Fibroblast of villous mesenchyme (primary cell): ENCODE measurements around the gene FOXG1. TPM values are rescaled to one million over a fixed set of nuclear protein-coding genes. Genes with fewer than 3 reads are reported as not detected.

Source experiments
- DNase-seq: peaks from one replicate; pipeline ENCODE4 v3.0.0-alpha.2; 2010; ENCODE audit warnings: low read depth
- H3K4me3 ChIP-seq: 2 replicates; pipeline ENCODE4 v1.5.1; 2011; ENCODE audit warnings: low read depth, mild to moderate bottlenecking, low read length
- total RNA-seq: library from RNA; depleted of rRNA; stranded (reverse); fragments of >200 nt; gene quantifications from 2 replicates; pipeline ENCODE4 v1.2.3, GENCODE V29; 2012
- TF ChIP-seq, protein P1 (sequence below): IDR thresholded peaks from 2 replicates; pipeline ENCODE4 v1.5.1; 2012; ENCODE audit warnings: low read depth, mild to moderate bottlenecking, low read length; ENCODE audit not compliant: insufficient read depth

Gene FOXG1
- total RNA-seq, 1 donor = not detected

DNA sequence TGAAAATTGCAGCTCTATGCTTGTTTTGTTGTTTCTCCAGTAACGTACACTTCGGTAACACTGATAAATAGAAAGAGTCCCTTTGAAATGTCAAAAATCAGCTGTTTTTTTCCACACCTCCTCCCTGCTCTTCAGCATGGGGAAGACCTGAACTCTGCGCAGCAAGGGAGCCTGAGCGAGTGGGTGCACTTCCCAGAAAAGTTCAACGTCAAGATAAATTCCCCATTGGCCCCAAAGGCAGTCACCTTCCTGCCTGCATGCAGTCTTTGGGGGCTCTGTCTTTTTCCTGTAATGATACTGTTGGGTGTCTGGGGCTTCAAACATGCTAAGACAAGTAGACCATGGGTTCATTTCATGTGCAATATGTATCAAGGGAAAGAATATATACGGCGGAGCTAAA, 8.8 kb upstream of the FOXG1 start:
- DNase-seq = no peak
- TF ChIP-seq, protein P1, sequence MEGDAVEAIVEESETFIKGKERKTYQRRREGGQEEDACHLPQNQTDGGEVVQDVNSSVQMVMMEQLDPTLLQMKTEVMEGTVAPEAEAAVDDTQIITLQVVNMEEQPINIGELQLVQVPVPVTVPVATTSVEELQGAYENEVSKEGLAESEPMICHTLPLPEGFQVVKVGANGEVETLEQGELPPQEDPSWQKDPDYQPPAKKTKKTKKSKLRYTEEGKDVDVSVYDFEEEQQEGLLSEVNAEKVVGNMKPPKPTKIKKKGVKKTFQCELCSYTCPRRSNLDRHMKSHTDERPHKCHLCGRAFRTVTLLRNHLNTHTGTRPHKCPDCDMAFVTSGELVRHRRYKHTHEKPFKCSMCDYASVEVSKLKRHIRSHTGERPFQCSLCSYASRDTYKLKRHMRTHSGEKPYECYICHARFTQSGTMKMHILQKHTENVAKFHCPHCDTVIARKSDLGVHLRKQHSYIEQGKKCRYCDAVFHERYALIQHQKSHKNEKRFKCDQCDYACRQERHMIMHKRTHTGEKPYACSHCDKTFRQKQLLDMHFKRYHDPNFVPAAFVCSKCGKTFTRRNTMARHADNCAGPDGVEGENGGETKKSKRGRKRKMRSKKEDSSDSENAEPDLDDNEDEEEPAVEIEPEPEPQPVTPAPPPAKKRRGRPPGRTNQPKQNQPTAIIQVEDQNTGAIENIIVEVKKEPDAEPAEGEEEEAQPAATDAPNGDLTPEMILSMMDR = no peak
- H3K4me3 ChIP-seq = no peak overlapping the region

DNA sequence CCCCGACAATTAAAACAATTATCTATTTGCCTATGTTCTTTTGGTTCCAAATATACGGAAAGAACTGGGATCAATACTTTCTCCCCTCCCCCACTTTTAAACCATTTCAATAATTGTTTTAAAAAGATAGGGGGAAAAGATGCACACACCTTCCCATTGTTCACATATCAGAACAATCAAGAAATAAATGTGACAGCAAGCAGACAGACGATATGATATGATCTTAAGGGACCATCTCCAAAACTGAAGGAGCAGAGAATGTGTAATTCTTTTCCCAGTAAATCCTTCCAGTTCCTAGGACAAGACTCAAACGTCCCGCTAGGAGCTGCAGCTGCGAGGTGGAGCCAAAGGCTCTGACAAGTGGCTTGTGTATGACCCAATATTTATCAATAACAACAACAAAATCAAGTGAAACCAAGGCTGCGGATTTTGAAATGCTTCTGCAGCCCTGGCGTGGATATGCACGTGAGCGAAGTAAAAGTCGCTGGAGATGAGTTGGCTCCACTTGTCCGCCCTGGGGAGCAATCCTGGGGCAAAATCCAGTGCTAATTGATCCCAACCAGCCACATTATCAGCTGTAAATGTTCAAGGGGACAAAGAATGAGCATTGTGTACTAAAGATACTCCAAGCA, 8.2 kb upstream of the FOXG1 start:
- no peak overlapping the region for H3K4me3 ChIP-seq
- no peak for DNase-seq
- TF ChIP-seq, protein P1 = no peak

DNA sequence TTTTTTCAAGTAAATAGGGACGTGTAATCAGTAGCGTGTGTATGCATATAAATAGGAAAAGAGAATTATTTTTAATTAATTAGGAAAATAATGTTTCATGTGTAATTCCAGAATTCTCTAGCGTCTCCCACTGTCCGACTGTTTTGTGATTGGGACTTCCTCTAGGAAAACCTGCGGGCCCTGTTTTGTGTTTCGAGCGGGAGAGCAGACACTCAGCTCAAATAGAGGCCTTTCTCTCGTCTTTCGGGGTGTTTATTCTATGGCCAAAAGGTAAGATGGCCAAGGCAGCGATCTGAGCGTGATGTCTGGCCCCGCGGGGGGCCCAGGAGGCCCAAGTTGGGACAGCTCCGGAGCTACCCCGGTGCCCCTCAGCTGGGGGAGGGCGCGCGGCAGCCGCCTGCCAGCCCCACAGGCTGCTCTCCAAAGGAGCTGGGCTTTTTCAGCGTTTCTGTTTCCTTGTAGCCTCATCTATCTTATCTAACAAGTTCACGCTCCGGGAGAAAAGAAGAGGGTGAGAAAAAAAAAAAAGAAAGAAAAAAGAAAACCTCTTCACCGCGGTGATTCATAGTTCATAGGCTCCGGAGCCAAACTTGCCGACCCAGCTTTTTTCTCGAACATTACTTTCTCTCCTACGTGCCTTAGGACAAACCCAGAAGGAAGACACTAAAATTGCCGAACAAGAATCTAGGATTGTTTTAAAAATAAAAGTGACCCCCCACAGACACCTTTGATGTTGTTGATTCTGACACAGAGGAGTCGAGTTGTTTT, 7.5 kb upstream of the FOXG1 start:
- H3K4me3 ChIP-seq = no peak overlapping the region
- DNase-seq = no peak
- TF ChIP-seq, protein P1 = no peak

DNA sequence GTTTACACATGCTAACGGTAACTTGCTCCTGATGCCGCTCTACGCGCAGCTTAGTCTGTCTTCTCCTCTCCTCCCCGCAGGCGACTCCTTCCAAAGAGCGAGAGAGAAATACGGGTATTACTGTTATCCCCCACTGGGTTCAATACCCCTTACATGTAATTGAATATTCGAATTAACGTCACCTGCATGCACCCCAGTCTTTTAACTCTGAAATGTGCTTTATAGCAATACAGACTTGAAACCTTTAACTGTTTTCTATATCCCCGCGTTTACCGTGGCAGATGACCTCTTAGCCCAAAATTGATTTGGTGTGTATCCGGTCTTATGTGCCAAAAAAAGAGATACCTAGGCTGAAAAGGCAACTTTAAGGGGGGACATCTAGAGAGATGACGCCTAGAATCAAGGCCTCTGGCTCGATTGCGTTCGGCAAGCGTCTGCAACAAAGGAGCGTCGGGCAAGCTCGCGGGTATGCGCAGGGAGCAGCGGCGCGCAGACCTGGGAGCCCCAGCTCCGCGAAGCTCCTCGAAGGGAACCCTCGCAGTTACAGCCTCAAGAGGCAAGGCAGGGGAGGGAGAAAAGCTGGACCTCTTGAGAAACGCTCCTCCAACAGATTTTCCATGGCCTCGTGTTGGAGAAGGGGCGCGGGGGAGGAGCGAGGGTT, 6.8 kb upstream of the FOXG1 start:
- no peak overlapping the region for H3K4me3 ChIP-seq
- DNase-seq = no peak
- TF ChIP-seq, protein P1 = no peak

DNA sequence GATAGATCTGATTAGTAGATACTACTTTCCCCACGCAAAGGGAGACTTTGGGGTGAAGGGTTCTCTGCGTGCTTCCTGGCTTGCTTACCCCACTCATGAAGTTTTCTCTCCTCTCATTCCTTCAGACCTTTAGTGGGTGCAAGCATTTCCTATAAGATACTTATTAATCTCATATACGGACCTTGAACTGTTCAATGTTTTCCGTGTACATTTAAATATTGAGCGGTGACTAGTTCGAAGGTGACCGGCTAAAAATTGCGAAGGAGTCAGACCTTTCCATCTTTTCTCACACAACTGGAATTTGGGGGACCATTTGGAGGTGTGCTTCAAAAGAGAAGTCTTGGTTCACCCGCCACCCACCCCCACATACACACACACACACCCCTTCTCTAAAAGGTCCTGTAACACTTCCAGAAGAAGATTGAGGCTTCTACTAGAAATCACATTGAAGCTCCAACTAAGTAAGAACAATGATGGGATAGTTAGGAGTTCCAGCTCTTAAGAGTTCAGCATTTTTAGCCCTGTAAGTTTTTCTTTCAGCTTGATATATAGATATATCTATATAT, 6.1 kb upstream of the FOXG1 start:
- TF ChIP-seq, protein P1 = no peak
- no peak for DNase-seq
- no peak overlapping the region for H3K4me3 ChIP-seq

DNA sequence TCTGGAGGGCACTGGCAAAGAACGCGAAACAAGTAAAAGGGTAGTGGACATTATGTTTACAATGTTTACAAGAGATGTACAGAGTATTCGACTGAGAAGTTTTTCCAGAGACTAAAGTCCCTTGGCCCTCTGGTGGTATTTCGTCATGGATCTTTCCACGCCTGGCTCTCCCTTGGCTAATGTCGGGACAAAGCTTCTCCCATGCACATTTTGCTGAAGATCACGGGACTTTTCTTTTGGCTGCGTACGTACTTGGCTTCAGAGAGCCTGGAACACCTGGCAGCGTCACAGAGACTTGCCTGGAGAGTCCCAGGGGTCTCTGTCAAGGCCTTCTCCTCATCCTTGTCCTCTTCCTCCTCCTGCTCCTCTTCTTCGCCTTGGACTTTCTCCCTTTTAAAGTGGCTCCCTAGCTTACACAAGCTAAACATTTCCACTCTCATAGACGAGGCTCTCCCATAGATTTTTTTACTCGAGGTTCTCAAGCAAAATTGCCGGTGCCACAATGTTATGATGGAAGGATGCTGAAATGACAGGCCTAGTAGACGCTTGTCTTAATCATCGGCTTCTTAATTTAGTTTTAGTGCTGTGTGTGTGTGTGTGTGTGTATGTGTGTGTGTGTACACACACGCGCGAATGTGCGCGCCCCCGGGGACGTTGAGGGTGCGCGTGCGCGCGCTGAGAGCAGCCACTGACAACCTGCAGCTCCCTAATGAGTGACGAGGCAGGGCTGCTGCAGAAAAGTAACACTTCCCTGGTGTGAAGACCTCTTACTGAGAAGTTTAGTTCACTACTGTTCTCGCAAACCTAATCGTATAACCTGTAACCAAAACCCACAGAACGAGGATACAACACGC, 4.9 kb upstream of the FOXG1 start:
- TF ChIP-seq, protein P1 = no peak
- DNase-seq = no peak
- no peak overlapping the region for H3K4me3 ChIP-seq
